GM18873 (cell line): Measurements from ENCODE around the gene TMEM94.
"Not testable (repeated sequence)": the region's sequence is repeated elsewhere in the genome, so short reads cannot be mapped to it uniquely, and the experiment has no call there.

Source experiments
- ATAC-seq: cut with Tn5 transposase; IDR thresholded peaks from one replicate; pipeline ENCODE4 v1.9.1; 2021; ENCODE audit warnings: mild to moderate bottlenecking, moderate library complexity, moderate number of reproducible peaks; ENCODE audit not compliant: unreplicated experiment, low FRiP score

The TMEM94 gene

DNA sequence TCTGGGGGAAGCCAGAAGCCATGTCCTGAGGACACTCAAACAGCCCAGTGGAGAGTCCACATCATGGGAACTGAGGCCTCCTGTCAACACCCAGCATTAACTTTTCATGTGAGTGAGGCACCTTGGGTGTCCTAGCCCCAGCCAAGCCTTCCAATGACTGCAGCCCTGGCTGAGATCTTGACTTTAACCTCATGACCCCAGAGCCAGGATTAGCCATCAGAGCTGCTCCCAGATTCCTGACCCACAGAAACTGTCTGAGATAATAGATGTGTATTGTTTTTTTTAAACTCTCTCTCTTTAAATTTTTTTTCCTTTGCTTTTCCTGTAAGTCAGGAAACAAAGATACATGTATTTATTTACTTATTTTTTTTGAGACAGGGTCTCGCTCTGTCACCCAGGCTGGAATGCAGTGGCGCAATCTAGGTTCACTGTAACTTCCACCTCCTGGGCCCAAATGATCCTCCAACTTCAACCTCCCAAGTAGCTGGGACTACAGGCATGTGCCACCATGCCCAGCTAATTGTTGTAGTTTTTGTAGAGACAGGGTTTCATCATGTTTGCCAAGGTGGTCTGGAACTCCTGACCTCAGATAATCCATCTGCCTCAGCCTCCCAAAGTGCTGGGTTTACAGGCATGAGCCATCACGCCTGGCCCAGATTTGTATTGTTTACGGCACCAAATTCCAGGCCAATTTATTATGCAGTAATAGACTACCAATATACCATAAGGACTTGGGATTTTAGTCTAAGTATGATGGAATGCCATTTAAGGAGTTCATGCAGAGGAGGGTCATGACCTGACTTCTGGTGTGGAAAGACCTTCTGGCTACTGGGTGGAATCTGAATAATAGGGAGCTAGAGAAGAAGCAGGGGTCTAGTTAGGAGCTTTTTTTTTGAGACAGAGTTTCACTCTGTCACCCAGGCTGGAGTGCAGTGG, 14.0 kb upstream of the TMEM94 start:
- ATAC-seq = no peak

DNA sequence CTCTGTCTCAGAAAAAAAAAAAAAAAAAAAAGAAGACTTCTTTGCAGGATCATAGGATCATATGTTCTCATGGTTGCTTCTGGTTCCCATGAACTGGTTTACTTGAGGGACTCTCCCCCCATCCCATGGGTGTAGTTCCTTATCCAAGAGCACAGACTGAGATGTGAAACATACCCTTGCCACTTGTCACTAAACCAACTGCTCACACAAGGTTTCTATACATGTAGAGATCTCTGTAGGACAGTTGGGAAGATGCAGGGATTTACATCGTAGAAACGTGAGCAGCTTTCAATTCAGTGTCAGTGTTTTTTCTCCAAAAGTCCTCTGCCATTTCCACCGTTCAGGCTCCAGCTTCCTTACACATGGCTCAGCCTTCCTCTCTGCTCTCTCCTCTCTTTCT, 11.1 kb upstream of the TMEM94 start:
- ATAC-seq = no peak

DNA sequence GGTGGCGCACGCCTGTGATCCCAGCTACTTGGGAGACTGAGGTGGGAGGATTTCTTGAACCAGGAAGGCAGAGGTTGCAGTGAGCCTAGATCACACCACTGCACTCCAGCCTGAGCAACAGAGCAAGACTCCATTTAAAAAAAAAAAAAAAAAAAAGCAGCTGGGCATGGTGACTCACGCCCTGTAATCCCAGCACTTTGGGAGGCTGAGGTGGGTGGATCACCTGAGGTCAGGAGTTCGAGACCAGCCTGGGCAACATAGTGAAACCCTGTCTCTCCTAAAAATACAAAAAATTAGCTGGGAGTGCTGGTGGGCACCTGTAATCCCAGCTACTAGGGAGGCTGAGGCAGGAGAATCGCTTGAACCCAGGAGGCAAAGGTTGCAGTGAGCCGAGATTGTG, 10.5 kb upstream of the TMEM94 start:
- not testable (repeated sequence) for ATAC-seq

DNA sequence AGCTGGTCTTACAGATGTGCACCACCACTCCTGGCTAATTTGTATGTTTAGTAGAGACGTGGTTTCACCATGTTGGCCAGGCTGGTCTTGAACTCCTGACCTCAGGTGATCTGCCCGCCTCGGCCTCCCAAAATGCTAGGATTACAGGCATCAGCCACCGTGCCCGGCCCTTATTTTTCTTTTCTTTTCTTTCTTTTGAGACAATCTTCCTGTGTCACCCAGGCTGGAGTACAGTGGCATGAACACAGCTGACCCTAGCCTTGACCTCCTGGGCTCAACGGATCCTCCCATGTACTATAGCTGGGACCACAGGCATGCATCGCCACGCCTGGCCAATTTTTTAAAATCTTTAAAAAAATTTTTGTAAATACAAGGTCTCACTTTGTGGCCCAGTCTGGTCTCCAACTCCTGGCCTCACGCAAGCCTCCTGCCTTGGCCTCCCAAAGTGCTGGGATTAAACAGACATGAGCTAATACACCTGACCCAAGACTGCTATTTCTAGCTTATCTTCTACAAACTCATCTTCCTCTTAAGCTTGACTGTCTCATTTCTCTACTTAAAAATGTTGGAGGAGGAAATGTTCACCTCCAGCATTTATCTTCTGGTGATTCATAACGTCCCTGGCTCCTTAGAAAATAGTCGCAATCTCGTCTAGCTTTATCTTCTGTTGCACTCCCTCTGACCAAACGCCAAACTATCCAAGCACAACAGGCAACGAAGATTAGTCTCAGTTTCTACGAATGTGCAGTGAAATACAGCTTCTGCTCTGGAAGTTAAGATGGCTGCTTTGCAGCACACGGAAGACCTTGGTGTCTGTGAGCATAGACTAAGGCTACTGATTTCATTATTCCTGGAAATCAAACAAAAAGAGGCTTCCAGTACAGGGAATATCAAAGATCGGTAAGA, 8.2 kb upstream of the TMEM94 start:
- no peak for ATAC-seq

DNA sequence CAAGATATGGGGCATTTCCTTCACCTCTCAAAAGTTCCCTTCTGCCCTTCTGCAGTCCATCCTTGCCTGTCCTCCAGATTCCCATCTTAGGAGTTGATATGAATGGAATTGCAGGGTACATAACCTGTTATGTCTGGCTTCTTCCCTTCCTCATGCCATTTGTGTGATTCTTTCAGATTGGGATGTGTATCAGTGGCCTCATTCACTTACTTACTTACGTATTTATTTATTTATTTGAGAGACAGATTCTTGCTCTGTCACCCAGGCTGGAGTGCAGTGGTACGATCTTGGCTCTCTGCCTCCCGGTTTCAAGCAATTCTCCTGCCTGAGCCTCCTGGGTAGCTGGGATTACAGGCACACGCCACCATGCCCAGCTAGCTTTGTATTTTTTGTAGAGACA, 6.2 kb upstream of the TMEM94 start:
- no peak for ATAC-seq

DNA sequence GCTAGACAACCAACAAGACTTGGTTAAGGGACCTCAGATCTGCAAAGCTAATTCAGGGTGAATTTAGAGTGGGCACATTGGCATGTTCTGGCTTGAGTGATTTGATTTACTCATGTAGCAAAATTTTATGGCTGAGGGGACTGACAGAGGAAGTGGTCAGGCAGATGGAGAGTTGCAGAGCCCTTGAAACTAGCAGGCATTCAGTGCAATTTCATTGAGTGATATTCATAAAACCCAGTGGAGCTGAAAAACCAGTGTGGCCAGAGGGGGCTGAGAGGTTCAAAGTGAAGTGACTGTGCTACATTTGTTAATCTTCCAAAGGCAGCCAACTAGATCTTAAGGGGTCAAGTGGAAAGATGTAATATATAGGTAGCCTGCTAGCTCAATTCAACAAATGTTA, 2.2 kb upstream of the TMEM94 start:
- no peak for ATAC-seq

DNA sequence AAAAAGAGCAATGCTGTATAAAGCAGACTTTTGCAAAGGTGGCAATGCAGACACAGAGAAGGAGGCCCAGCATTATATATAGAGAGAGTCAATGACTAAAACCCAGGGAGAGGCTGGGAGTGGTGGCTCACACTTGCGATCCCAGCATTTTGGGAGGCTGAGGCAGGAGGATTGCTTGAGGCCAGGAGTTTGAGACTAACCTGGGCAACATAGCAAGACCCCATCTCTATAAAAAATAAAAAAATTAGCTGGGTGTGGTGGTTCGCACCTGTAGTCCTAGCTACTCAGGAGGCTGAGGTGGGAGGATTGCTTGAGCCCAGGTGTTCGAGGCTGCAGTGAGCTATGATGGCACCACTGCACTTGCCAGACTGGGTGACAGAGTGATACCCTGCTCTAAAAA, 1.8 kb upstream of the TMEM94 start:
- not testable (repeated sequence) for ATAC-seq

DNA sequence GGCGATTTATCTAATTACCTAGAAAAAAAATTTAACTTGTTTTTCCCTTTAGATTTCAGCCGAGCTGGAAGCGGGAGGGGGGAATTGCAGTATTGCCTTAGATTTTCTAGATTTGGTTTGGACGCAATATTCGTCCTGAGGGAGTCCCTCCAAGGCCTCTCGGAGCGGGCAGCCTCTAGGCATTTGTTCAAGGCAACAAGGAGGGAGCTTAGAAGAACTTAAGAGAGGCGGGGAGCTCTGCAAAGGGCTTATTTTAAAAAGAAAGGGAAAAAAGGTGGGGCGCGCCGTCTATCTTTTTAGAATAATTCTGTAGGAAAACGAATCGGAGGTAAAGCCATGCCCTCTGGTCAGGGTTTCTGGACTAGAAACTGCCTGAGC, 407 bp upstream of the TMEM94 start:
- ATAC-seq = peak; percentile 3

DNA sequence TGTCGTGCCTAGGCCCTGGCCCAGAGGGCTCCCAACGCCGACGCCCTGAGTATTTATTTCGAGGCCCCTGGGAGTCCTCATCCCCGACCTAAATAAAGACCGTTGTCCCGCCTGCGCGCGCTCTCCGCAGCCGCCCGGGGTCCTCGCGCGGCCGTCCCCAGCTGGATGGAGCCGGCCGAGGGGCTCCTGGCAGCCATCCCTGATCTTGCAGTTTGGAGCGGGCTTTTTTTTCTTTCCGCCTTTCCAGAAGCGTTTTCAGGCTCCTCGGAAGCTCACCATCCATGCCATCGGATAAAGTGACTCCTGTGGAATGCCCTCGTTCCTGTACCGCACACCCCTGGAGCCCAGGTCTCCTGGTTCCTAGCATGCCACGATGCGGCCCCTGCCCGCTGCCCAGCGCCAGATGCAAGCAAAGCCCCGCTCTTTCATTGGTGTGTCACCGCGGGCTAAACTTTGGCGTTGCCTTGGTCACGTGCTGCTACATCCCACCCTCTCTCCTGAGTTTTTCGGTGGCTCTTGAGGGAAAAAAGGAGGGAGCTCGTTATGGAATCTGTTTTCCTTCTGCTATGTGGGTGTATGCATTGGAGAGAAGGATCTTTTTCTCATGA, 716 bp downstream of the TMEM94 start:
- ATAC-seq = no peak

DNA sequence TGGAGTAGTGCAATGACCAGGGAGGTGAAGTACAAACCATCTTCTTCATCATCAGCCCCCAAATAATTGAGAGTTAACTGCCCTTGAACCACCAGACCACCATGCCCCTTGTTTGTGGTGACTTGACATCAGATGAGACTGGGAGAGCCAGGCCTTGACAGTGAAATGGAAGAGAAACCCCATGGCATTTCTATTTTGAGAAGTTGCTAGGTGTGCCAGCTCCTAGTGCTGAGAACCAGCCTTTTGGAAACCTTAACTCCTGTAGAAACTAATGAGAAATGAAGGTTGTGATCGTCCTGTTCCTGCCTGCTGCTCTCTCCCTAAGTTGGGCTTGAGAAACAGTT, 2.8 kb downstream of the TMEM94 start:
- ATAC-seq = no peak

DNA sequence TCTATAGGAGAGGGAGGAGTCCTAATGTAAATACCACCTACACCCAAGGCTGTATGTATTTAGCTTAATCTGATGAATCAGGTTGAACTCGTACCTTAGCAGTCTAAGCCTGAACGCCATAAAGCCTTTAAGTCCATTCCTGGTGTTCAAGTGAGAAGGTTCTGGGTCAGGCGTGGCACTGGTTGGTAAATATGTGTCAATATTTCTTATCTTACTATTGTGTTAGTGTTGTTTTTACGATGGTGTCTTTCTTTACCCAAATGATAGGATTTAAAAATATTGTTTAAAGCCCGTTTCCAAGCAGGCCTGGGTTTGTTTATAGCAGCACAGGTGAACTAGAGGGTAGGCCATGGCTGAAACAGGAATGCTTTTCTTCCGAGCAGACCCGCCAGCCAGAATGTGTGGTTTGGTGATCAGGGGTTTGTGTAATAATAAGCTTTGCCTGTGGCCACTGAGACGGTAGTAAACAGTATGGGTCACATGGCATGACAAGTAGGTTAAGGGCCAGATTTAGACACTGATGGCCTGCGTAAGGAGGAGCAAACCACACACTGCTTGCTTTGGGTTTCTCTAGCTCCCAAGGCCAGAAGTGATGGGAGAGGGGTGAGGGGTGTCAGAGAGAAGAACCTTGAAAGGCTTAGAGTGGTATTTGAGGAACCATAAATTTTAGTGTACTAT, 3.3 kb downstream of the TMEM94 start:
- ATAC-seq = no peak

DNA sequence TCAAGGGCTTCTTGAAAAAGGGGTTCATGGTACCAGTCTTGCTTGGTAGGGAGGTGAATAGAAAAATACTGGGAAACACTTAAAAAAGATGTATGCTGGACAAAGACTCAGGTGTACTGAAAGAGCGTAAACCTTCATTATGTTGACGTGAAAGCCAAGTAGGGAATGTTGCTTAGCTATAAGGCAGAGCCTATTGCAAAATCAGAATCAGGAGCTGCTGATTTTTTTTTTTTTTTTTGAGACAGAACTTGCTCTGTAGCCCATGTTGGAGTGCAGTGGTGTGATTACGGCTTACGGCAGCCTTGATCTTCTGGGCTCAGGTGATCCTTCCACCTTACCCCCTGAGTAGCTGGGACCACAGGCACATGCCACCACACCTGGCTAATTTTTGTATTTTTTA, 3.9 kb downstream of the TMEM94 start:
- ATAC-seq = no peak

DNA sequence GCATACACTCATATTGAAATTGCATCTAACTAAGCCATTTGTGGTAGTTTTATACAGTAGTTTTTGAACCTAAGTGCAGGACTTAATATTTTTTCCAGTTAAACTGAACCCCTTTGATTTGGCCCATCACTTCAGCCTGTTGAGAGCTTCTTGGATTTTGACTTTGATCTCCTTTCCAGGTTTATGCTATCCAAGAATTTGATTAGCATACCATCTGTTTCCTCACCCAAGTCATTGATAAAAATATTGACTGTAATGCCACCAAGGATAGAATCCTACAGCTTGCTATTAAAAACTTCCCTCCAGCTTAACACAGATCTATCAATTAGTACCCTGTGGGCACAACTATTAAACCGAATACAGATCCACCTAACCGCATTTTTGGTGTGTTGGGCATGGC, 7.2 kb downstream of the TMEM94 start:
- ATAC-seq = no peak

DNA sequence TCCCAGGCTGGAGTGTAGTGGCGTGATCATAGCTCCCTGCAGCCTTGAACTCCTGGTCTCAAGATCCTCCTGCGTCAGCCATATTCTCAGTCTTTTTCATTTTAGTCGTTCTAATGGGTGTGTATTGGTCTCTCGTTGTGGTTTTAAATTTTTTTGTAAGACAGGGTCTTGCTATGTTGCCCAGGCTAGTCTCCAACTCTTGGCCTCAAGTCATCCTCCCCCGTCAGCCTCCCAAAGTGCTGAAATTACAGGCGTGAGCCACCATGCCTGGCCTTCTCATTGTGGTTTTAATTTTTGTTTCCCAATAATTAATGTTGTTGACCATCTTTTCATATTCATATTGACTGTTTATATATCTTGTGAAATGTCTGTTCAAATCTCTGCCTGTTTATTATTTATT, 8.6 kb downstream of the TMEM94 start:
- no peak for ATAC-seq

DNA sequence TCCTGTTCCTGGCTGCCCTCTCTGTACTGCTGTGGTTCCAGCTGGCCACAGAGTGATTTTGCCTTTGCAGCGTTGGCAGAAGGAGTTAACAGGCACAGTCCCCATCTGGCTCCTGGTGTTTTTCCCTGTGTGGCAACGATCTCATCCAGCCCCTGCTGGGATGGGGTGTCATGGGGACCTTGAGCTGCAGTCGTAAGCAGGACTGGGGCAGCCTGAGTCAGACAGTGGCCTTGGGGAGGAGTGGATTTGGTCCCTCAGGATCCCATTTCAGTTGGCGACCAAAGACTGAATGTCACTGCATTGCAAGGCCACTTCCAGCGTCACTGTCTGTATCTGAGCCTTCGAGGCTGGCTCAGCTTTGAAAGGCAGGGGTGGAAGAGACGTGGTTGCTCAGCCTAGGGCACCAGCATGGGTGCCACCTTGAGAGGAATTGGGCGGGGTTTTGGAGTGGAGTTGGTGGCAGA, 11.9 kb downstream of the TMEM94 start:
- ATAC-seq = no peak

DNA sequence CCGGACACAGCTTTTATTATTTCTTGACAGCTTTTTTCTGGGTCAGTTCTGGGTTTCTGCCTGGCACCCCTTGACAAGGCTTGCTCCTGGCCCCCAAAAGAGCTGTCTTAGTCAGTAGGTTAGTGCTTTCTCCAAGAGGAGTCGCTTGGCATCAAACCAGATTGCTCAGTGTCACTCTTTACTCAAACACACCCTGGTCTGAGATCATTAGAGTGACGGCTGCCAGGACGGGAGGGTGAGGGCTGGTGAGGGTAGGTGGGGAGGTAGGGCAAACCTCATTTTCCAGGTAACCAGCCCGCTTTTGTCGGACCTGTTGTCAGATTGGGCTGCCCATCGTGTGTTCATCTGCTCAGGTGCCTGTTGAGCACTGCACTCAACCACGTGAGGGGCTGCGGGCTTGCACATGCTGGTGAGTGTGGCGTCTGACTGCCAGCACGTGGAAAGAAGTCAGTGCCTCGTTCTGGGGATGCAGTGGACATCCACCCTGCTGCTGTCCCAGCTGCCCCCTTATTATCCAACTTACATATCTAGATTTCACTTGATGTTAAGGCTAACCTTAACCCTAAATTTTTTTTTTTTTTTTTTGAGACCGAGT, 12.4 kb downstream of the TMEM94 start:
- ATAC-seq = no peak

DNA sequence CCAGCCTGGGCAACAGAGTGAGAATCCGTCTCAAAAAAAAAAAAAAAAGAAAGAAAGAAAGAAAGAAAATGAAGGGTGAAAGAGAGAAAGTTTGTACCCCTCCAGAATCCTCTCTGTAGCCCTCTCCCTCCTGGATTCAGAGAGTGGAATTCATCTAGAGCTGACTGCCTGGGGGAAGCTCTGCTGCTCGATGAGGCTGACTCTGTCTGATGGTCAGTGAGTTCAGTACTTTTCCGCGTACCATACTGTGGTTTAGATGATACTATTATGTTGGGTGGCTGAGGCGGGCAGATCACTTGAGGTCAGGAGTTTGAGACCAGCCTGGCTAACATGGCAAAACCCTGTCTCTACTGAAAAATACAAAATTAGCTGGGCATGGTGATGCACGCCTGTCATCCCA, 14.8 kb downstream of the TMEM94 start:
- ATAC-seq = no peak

DNA sequence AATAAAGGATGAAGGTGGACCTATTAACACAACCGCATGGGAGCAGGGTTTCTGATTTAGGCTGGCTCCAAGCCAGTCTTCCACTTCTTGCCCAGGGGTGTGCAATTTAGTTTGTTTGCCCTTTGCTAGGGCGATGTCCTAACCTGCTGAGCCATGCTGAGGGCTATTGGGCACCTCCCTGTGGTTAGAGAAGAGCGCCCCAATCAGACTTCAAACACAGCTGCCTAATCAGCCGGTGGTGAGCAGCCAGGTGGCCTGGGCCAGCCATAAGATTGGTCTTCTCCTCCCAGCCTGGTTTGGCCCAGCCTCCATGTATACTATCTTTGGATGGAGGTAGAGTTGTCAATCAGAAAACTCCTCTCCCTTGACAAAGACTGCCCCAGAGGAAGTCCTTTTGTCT, 15.7 kb downstream of the TMEM94 start:
- no peak for ATAC-seq

DNA sequence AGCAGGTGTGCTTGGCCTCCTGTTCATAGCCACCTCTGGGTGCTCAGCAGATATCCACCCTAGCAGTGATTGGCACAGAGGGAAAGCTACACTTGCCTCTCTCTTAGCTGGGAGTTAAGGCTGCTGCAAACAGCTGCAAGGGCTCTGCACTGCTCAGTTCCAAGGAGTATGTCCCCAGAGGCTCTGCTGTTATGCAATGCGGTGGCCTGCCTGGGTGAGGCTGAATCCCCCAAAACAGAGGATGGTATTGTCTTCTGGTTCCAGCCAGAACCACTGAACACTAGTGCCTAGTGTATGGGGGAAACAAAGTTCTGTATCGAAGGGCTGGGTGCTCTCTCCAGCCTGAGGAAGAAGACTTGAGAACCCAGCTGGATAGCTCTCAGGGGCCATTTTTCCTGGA, 16.8 kb downstream of the TMEM94 start:
- no peak for ATAC-seq

DNA sequence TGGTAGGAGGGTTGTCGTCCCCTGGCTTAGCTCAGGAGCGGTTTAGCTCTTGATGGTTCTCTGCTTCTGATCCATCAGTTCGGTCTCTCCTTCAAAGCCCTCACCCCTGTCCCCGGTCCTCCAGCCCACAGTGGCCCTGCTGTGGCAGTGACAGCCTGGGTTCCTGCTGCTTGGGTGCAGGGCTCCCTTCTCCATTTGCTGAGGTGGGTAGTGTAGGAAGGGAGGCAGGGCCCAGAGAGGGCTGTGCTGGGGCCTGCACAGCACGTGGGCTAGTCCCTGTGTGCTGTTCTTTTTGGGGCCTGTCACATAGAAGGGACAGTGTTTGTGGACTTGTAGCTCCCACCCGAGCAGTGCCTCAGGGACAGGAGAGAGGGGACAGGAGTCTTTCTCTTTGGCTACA, 18.3 kb downstream of the TMEM94 start:
- ATAC-seq = no peak
